ENCODE data around the gene PHTF1.

The PHTF1 gene

DNA sequence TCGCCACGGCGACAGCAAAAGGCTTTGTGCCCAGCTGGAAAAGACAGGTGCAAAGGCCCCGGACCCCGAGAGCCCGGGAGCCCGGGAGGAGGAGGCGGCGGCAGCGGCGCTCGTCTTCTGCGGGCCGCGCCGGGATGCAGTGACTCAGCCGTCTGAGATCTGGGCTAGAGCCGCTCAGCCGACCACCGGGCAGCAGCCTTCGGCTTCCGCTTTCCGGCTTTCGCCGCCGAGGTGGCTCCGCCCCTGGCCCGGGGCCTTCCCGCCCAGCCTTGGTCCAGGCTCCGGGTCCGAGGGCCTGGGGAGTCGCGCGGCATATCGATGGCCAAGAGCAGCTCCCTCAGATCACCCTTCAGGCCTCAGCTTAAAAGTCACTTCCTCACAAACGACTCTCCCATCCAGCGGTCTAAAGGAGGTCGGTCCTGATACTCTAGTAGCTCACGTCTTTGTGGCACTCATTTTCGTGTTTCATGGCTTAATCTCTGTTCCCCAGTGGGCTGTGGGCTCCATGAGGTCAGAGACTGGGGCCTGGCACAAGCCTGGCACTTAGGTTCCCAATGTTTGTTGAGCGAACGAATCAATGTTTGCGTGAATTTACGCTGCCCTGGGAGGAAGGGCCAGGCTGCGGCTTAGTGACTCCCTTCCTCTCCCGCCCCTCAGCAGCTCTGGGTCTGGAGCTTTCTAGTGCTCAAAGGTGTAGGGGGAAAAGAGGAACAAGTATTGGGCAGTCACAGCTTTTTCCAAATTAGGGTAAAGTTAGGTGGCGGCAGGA is at the start of gene PHTF1:
PHTF1 (minus strand) TSS at position 154 of the 769 bp plus-strand sequence. CDS start 783 bp downstream, outside the sequence.
- peak; percentile 72 for DNase-seq

DNA sequence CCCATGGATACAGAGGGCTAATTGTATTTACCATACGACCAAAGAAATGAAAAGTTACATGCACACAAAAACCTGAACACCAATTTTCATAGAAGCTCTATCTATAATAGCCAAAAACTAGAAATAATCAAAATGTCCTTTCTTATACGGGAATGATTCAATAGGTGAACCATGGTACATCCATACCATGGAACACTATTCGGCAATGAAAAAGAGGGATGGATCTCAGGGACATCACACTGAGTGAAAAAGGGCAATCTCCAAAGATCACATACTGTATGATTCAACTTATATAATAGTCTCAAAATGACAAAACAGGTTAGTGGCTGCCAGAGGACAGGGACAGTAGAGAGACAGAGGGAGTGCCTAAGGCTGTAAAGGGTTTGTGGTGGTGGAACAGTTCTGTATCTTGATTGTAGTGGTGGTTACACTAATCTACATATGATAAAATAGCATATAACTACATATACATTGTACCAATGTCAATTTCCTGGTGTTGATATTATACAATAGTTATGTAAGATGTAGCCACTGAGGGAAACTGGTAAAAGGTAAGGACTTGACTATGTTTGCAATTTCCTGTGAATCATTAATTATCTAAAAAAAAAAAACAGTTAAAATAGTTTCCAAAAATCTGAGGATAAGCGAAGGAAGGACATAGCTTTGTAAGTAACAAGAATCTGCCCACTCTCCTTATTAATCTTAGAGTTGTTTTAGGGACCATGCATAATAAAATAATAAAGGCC is 49.3 kb upstream of the PHTF1 start:
- DNase-seq = no peak

DNA sequence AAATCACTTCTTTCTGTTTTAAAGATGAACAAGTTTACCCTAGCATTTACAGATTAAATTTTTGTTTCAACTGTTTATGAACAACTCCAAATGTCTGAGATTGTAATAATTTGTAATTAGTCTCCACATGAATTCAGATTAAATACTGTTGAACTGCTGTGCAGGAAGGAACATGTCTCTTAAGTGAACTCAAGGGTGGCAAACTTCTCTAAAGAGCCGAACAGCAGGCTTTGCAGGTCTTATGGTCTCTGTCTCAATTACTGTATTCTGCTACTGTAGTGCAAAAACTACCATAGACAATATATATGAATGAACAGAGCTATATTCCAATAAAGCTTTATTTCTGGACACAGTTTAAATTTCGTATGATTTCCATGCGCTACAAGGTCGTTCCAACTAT is 46.4 kb upstream of the PHTF1 start:
- no peak for DNase-seq

DNA sequence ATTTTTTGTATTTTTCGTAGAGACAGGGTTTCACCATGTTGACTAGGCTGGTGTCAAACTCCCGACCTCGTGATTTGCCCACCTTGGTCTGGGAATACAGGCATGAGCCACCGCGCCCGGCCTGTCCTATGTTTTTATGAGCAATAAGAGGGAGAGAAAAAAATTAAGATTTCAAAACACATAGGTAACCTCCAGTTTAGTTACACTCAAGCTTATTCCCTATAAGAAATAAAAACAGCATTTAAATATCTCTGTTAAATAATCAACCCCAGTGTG is 45.9 kb upstream of the PHTF1 start:
- no peak for DNase-seq

DNA sequence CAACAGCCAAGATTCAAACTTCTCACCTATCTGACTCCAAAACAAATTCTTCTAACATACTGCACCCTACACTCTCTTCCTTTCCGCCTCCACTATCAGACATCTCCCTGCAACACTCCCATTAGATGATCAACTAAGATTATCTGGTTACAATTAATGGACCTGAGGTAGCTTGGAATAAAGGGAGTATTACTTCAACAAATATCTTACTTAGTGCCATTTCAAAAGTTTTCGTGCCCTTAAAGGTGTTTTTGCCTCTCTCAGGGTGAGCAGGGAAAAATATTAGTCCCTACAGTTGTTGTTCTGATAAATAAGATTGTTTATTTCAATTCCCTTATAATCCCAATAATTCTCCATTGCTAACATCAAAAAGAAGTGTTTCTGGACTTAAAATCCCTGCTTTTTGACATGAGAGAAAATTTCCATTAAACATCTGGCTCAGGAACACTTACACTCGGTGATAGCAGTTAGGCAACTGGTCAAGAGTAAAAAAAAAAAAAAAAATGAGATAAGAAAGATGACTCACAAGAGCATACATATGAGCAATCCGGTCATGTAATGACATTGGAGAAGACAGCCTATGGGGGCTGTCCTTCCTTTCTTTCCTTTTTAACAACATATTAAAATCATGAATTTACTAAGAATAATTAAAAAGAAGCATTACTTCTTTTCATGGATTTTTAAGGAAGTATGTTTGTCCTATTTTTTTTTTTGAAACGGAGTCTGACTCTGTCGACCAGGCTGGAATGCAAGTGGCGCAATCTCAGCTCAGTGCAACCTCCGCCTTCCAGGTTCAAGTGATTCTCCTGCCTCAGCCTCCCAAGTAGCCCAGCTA is 45.4 kb upstream of the PHTF1 start:
- DNase-seq = no peak

DNA sequence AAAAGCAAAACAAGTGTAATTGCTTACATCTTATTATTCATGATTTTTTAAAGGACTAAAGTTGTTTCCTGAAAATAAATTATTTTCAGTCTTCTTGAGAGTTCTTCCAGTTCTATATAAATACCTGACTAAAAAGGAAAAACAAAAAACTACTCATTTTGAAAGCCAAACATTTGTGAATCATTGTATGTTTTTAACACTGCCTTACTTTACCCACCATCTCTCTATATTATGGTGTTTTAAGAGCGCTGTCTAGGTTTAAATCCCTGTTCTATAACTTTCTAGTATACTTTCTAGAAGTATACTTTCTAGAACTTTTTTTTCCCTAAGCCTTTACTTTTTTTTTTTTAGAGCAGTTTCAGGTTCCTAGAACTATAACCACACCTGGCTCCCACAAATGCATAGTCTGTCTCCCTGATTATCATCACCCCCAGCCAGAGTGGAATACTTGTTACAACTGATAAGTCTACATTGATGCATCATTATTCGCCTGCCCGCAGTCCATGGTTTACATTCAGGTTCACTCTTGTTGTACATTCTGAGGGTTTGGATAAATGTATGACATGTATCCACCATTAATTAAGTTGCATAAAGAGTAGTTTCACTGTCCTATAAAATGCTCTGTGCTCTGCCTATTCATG is 43.2 kb upstream of the PHTF1 start:
- DNase-seq = no peak

DNA sequence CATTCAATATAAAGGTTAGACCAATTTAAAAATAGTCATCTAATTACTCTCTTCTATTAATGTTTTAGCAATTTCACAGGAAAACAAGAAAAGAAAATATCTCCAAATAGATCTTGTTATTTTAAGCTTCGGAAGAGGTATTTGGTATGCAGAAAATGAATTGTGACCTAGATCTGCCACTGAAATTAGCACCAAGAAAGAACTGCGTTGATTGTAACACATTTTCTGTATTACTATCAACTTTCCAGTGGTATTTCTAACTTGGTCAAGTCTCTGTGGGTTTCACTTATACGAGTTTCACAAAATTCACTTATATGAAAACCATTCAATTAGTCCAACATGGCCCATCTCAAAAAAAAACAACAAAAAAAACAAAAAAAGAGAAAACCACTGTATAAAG is 41.2 kb upstream of the PHTF1 start:
- no peak for DNase-seq

DNA sequence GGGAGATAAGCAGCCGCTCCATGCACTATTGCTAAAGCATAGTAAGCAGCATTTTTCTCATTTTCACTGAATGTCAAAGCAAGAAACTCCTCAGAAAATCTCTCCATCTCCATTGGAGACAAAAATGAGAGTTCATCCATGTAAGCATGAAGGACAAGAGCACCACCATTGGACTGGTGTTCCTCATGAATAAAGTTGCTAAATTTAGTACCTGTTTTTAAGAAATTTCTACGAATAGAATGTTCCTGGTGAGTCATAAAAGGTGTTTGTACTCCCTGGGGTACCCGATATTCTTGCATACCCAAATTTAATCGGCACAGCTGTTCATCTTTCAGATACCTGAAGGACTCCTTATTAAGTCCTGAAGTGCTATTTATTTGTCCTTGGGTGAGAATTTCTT is 38.2 kb upstream of the PHTF1 start:
- no peak for DNase-seq

DNA sequence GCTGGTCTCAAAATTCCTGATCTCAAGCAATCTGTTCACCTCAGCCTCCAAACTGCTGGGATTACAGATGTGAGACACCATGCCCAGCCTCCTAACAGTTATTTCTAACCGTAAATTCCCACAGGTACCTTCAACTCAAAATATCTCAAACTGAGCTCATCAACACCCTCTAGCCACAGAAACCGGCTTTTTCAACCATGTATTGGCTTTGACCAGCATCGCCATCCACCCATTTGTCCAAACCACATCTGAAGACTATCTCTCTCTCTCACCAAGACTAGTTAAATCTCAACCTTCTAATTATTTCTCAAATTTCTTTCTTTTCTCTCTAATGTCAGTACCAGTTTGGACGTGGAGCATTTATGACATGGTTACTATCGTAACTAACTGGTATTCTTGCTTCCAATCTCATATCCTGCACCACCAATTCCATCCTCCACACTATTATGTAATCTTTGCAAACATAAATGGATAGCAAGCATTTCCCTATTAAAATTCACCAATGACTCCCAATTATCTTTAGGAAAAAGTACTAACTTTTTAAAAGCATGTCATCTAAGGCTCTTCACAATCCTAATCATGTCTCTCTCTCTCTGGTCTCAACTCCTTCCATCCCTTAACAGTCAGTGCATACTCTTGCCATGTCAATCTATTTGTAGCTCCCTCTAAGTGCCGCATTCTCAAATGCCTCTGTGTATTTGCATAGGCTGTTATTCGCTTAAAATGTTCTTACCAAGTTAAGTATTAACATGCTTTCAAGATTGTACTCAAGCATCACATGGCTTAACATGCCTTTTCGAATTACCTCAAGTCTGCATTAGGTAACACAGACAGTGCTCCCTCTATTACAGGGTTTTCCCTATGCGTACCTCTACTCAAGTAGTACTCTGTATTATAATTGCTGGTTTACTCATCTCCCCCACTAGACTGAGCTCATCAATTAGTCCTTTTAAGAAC is 34.9 kb upstream of the PHTF1 start:
- DNase-seq = no peak

DNA sequence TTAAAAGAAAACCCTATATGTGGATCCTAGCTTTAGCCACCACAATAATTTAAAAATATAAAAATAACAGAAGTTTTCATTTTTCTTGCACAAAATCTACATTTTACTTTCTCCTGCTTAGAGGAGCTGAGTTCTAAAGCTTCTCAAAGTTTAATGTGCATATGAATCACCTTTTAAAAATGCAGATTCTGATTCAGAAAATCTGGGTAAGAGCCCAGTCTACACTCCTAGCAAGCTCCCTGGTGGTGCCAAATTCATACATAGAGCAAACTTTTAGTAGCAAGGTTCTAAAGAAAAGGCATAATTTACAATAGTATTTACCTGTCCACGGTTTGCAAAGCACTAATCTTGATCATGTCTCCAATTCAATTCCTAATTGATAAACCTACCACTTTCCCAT is 33.7 kb upstream of the PHTF1 start:
- DNase-seq = no peak

DNA sequence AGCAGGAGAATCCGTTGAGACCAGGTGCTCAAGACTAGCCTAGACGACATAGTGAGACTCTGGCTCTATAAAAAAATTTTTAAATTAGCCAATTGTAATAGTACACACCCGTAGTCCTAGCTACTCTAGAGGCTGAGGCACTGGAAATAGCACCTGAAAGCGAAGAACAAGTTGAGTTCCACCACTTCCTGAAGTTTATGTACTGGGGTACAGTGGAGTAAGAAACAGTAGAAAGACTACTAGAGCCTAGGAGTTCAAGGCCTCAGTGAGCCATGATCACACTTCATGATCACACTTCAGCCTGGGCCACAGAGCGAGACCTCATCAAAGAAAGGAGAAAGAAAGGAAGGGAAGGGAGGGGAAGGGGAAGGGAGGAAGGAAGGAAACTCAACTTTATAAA is 33.2 kb upstream of the PHTF1 start:
- DNase-seq = peak; percentile 30

DNA sequence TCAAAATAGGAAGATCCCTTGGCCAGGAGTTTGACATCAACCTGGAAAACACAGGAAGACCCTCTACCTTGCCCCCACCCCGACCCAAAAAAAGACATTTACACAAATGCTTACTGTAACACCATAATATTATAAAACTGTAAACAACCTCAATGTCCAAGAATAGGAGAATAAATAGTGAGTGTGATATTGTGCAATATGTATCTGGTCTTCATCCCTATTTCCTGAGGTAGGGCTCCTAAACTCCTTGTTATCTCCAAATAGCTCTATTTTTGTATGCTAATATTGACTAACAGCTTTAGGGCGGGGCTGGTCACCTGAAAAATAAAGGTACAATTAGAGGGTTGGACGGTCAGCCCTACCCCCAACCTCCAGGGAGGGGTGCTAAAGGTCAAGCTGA is 29.5 kb upstream of the PHTF1 start:
- no peak for DNase-seq

DNA sequence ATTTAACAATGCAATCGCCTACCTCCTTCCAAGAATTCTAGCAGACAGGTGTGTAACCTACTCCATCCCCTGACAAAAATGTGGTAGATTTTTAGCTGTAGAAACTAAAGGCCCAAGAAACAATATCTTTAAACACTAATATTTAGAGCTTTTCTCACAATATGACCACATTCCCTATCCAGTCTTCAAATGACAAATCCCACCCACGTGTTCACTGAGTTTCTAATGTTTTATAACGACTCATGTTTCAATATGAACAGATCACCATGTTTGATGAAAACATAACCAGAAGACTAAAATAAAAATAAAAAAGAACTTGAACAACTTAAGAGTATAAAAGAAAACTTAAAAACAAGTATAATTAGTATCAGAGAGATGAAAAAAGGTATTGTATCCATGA is 28.4 kb upstream of the PHTF1 start:
- DNase-seq = no peak

DNA sequence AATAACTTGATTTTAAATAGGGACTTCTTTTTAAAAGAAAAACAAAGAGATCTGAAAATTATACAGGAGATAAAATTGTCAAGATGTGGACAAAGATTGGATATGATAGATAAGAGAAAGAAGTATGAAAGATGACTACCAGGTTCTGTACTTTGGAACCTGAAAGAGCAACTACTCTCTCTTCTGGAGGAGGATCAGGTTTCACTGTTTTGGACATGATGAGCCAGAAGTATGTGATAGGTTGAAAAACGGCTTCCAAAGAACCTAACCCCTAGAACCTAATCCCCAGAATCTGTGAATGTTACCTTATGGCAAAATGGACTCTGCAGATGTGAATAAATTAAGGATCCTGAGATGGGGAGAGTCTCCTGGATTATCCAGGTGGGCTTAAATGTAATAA is 26.8 kb upstream of the PHTF1 start:
- DNase-seq = no peak

DNA sequence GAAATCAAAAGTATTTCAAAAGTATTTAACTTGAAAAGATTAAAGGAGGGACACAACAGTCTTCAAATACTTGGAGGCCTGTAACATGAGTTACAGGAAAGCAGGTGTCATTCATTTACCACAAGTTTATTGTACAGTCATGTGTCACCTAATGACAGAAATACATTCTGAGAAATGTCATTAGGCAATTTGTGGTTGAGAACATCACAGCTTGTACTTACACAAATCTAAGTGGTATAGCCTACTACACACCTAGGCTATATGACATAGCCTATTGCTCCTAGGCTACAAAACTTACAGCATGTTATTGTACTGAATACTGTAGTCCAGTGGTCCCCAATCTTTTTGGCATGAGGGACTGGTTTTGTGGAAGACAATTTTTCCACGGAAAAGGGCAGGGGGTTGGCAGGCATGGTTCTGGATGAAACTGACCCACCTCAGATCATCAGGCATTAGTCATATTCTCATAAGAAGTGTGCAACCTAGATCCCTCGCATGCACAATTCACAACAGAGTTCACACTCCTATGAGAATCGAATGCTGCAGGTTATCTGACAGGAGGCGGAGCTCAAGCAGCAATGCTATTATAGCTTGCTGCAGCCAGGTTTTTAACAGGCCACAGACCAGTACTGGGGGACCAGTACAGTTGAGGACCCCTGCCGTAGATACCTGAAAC is 25.0 kb upstream of the PHTF1 start:
- DNase-seq = no peak

DNA sequence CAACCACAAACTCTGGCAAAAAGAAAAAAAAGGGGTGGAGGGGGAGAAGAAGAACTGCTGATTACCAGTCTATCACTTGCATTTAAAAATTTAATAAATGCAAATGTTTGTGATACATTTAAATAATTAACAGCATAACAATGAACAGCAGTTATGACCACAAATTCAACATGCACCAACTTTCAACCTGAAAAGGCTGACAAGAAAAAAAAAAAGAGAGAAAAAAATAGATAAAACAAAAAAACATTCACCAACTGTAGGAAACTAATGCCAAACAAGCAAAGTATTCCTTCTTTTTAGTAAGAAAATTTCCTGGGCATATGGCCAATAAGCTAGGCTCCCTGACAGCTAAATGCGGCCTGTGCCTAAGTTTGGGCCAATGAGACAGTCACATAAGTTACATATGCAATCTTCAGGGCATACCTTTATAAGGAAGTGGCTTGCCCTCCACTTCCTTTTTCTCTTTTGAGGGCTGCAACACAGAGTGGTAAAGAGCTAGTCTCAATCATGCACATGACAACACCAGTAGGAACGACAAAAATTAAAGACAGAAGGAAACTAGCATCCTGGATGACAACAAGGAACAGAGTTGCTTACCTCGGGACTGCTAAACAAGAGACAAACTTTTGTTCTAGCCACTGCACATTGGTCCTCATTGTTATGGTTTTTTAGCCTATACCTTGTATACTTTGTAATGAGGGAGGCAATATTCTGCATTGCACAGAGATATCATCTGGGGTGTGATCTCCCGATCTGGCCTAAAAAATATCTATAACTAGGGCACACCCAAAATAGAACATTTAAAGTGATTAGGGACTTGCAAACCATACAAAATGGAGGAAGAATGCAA is 24.2 kb upstream of the PHTF1 start:
- peak; percentile 55 for DNase-seq

DNA sequence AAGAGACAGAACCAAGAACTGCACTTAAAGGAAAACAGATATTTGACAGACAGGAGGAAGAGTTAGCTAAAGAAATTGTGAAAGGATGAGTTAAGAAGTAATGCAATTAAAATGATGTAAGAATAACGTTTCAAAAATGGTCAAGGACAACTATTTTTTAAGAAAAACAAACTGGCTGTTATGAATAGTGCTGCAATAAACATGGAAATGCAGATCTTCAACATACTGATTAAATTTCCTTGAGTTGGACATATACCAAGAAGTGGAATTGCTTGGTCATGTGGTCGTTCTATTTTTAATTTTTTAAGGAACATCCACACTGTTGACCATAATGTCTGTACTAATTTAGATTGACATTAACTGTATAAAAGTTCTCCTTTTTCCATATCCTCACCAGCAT is 23.1 kb upstream of the PHTF1 start:
- no peak for DNase-seq

DNA sequence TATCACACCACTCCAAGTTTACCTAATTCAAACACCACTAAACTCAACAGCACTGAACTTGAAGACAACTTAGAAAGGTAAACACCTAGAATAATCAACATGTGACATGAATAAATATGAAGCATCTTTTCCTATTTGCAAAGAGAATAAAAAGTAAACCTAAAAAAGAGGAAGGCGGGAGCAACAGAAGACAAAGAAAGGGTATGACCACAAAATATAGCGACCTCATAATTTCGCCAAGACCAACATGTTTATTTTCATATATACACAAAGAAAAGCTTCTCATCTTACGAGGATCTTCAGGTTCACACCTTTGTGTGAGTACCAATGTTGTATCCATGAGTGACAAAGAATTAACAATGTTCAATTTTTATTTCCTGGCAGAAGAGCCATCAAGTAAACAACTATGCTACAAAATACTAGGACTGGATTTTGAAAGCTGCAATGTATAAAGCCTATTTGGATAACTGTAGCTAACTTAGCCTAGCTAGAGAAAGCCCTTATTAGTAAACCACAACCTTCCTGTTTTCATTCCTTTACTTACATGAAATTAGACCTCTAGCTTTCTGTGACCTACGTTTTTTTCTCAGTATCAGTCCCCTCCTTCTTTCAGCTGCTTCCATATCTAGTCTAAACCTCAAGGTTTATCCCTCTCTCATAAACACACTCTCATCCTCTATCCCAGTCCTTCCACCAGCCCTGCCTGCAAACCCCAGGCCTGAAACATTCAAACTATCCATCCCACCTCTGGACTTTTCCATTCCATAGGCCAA is 21.3 kb upstream of the PHTF1 start:
- DNase-seq = no peak

DNA sequence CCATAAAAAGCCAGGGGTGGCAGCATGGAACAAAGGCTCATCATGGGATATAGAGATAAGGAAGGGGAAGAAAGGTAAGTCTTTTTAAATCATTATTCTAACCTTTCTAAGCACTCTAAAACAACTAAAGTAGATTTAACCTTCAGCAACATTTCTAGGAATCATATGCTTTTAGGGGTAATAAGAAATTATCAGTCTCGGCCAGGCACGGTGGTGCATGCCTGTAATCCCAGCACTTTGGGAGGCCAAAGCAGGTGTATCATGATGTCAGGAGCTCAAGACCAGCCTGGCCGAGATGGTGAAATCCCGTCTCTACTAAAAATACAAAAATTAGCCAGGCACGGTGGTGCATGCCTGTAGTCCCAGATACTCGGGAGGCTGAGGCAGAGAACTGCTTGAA is 20.3 kb upstream of the PHTF1 start:
- no peak for DNase-seq

DNA sequence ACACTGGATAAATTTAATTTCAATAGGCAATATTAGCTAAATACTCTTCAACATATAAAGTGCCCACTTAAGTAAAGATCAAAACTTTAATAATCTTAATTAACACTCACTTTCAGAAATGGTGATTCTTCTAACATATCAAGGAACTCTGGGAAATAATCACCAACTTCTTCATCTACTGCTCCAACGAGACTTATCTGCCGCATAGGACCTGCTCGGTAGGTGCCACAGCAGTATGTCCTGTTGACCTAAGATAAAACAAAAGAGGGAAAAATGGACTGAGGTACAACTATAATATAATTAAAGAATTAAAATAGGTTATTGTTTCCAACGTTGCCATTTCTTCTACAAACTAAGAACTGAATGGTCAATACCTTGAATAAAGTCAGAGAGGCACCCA is 18.3 kb upstream of the PHTF1 start:
- DNase-seq = no peak
